Measurements from ENCODE around the gene HUWE1. TPM values are rescaled to one million over a fixed set of nuclear protein-coding genes. Genes with fewer than 3 reads are reported as not detected.

Gene HUWE1
- total and polyA plus RNA-seq, 12 donors: 30.8 to 219 (median 189) TPM

GRCh38 chrX:53684415-53685192, 1.9 kb downstream of the HUWE1 start:
- Histone ChIP-seq H3K27me3 (peaks cover 0 to 9% (median 0%) of the 10 kb centered on the region in 7 donors), H3K4me1 (peaks cover 0 to 36% (median 9%) of the 10 kb centered on the region in 9 donors), H3K4me3 (peak overlapping the region in 9 of 10 donors; percentile 22 to 90 (median 69)), H3K9me3 (peaks cover 0 to 5% (median 0%) of the 10 kb centered on the region in 11 donors), H3K27ac (peak overlapping the region; percentile 62 to 93 (median 90)), H3K36me3 (peaks cover 0 to 23% (median 0%) of the 10 kb centered on the region in 9 donors)
- ATAC-seq (no peak), DNase-seq (no peak)
- WGBS, 2 donors: 3 to 7% methylated on average over 18 of the region's 18 CpGs
- TF ChIP-seq, protein P1, sequence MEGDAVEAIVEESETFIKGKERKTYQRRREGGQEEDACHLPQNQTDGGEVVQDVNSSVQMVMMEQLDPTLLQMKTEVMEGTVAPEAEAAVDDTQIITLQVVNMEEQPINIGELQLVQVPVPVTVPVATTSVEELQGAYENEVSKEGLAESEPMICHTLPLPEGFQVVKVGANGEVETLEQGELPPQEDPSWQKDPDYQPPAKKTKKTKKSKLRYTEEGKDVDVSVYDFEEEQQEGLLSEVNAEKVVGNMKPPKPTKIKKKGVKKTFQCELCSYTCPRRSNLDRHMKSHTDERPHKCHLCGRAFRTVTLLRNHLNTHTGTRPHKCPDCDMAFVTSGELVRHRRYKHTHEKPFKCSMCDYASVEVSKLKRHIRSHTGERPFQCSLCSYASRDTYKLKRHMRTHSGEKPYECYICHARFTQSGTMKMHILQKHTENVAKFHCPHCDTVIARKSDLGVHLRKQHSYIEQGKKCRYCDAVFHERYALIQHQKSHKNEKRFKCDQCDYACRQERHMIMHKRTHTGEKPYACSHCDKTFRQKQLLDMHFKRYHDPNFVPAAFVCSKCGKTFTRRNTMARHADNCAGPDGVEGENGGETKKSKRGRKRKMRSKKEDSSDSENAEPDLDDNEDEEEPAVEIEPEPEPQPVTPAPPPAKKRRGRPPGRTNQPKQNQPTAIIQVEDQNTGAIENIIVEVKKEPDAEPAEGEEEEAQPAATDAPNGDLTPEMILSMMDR (IDR thresholded peaks at IDR 0.05): no peak
- intact Hi-C loops (cut with DNase I): loop anchor here in 1 of 10 donors (10.0 kb wide), 2 partner anchors 360 to 500 kb away; partner anchors contain the start of genes FAM120C and PHF8

GRCh38 chrX:53683556-53684414, 2.7 kb downstream of the HUWE1 start:
- Histone ChIP-seq H3K27me3 (peaks cover 0 to 9% (median 0%) of the 10 kb centered on the region in 7 donors), H3K27ac (peak overlapping the region; percentile 68 to 93 (median 90)), H3K4me1 (peaks cover 0 to 36% (median 9%) of the 10 kb centered on the region in 9 donors), H3K36me3 (peaks cover 0 to 31% (median 0%) of the 10 kb centered on the region in 9 donors), H3K4me3 (peak overlapping the region; percentile 53 to 90 (median 67)), H3K9me3 (peaks cover 0 to 5% (median 0%) of the 10 kb centered on the region in 11 donors)
- WGBS, 2 donors: 0 to 1% methylated on average over 65 to 77 of the region's 80 CpGs
- ATAC-seq (peak; percentile 89 to 95 (median 92)), DNase-seq (peak; percentile 87 to 92)
- intact Hi-C loops (cut with DNase I): loop anchor here in 1 of 10 donors (10.0 kb wide), 2 partner anchors 361 to 501 kb away; partner anchors contain the start of genes FAM120C and PHF8
- TF ChIP-seq, protein P1 (IDR thresholded peaks at IDR 0.05): peak in 1 of 9 donors; percentile 20

DNA sequence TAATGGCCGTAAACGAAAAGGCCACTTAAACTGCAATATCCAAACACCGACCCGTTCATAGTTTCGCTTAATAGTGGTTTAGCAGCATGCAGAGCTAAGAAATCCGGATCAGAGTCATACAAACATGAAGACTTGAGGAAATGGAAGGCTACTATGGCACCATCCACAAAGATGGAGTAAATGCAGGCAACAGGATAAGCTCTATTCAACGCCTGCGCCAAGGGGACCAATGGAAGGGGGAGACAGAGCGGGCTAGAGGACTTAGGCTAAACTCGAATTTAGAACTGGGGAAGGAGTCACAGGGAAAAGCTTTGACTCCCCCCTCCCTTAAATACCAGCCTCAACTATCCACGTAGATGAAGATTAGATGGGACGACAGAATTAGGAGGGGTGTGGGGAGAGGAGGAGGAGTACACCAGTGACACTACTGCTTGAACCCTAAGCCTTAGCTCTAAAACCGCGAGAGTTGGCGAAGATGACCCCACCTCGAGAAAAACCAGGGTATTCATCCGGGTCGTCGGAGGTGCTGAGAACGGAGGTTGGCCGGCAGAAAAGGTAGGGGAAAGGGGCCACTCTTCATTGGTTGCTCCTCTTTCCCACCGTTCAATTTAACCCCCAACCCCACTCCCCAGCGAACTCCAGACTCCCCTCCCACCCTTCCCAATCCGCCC, 3.5 kb downstream of the HUWE1 start:
- peaks cover 0 to 9% (median 0%) of the 10 kb centered on the region in 7 donors for H3K27me3 ChIP-seq
- peaks cover 0 to 39% (median 9%) of the 10 kb centered on the region in 9 donors for H3K4me1 ChIP-seq
- intact Hi-C loops (cut with DNase I): loop anchor here in 1 of 10 donors (10.0 kb wide), 2 partner anchors 362 to 502 kb away; partner anchors contain the start of genes FAM120C and PHF8
- TF ChIP-seq, protein P1 (IDR thresholded peaks at IDR 0.05): no peak
- H3K27ac ChIP-seq: peak overlapping the region; percentile 68 to 93 (median 90)
- H3K9me3 ChIP-seq: peaks cover 0 to 5% (median 0%) of the 10 kb centered on the region in 11 donors
- H3K36me3 ChIP-seq: peaks cover 0 to 39% (median 0%) of the 10 kb centered on the region in 9 donors
- peak in 1 of 2 donors; percentile 18 for DNase-seq
- H3K4me3 ChIP-seq: peak overlapping the region; percentile 53 to 90 (median 67)
- WGBS, 2 donors: 0 to 1% methylated on average over 19 to 24 of the region's 24 CpGs
- peak in 1 of 8 donors; percentile 11 for ATAC-seq

Measured in heart right ventricle (tissue), 16 donors.